NCI-H774 (cell line): ENCODE measurements around the gene LENG1.
A peak's percentile ranks its signal among the peaks of the same experiment; 100 is the strongest.

Experiments used
- DNase-seq: peaks from one replicate; lab custom pipeline; 2025; lab: John Stamatoyannopoulos, UW

Gene LENG1

GRCh38 chr19:54141356-54141755 is 18.2 kb downstream of the LENG1 start:
- no peak for DNase-seq

- DNase-seq = no peak
Measured at GRCh38 chr19:54138489-54139256, 20.8 kb downstream of the LENG1 start.

- DNase-seq = no peak
Measured at GRCh38 chr19:54137699-54138488, 21.6 kb downstream of the LENG1 start, which contains the start of gene CNOT3. Gene CNOT3, plus strand, starts transcription at chr19:54137762. Its CDS starts 5,217 bp downstream, at chr19:54142979.

GRCh38 chr19:54136864-54137698 is 22.4 kb downstream of the LENG1 start:
- peak; percentile 100 for DNase-seq

GRCh38 chr19:54136086-54136863 is 23.2 kb downstream of the LENG1 start:
- DNase-seq = no peak

GRCh38 chr19:54133957-54134590 is 25.4 kb downstream of the LENG1 start:
- DNase-seq = no peak

- DNase-seq = peak; percentile 37
Measured at GRCh38 chr19:54133312-54133956, 26.1 kb downstream of the LENG1 start.

- DNase-seq = no peak
Measured at GRCh38 chr19:54129617-54129996, 29.9 kb downstream of the LENG1 start.

GRCh38 chr19:54128796-54129616 is 30.5 kb downstream of the LENG1 start:
- no peak for DNase-seq

GRCh38 chr19:54128441-54128725 is 31.1 kb downstream of the LENG1 start:
- DNase-seq = no peak

GRCh38 chr19:54127688-54128440 is 31.7 kb downstream of the LENG1 start:
- DNase-seq = no peak

GRCh38 chr19:54125713-54126112 is 33.8 kb downstream of the LENG1 start:
- no peak for DNase-seq

GRCh38 chr19:54124393-54124792 is 35.1 kb downstream of the LENG1 start:
- DNase-seq = no peak

- DNase-seq = no peak
Measured at GRCh38 chr19:54123682-54124081, 35.8 kb downstream of the LENG1 start.

- DNase-seq = no peak
Measured at GRCh38 chr19:54121259-54121658, 38.3 kb downstream of the LENG1 start.

GRCh38 chr19:54115109-54116063 is 44.1 kb downstream of the LENG1 start, which contains the start of the genes PRPF31 and TFPT:
Gene PRPF31, plus strand, starts transcription at chr19:54115754. Its CDS starts 2,525 bp downstream, at chr19:54118279.
Gene TFPT, minus strand, starts transcription at chr19:54115657. Its CDS starts 388 bp downstream, at chr19:54115269.
- peak; percentile 97 for DNase-seq

GRCh38 chr19:54114340-54115108 is 45.0 kb downstream of the LENG1 start:
- peak; percentile 7 for DNase-seq
